HG02884 (cell line): ENCODE results near the gene SLC4A1AP.
"Not testable (repeated sequence)": the region's sequence is repeated elsewhere in the genome, so short reads cannot be mapped to it uniquely, and the experiment has no call there.

Experiments
- ATAC-seq: cut with Tn5 transposase; IDR thresholded peaks from one replicate; pipeline ENCODE4 v1.9.1; 2021; ENCODE audit warnings: mild to moderate bottlenecking, moderate library complexity; ENCODE audit not compliant: unreplicated experiment

SLC4A1AP gene

GRCh38 chr2:27651056-27651455 is 12.6 kb upstream of the SLC4A1AP start:
- ATAC-seq: no peak

- ATAC-seq: no peak
Observed at GRCh38 chr2:27652341-27652740, 11.3 kb upstream of the SLC4A1AP start.

- ATAC-seq: no peak
Observed at GRCh38 chr2:27652790-27653189, 10.9 kb upstream of the SLC4A1AP start.

- no peak for ATAC-seq
Observed at GRCh38 chr2:27653397-27653796, 10.3 kb upstream of the SLC4A1AP start.

GRCh38 chr2:27655155-27655951 is 8.3 kb upstream of the SLC4A1AP start:
- no peak for ATAC-seq

- ATAC-seq: no peak
Observed at GRCh38 chr2:27661371-27661770, 2.3 kb upstream of the SLC4A1AP start.

- ATAC-seq: peak; percentile 13
Observed at GRCh38 chr2:27664154-27664574, 475 bp downstream of the SLC4A1AP start.

GRCh38 chr2:27664622-27665363 is 1.1 kb downstream of the SLC4A1AP start:
- ATAC-seq: no peak

DNA sequence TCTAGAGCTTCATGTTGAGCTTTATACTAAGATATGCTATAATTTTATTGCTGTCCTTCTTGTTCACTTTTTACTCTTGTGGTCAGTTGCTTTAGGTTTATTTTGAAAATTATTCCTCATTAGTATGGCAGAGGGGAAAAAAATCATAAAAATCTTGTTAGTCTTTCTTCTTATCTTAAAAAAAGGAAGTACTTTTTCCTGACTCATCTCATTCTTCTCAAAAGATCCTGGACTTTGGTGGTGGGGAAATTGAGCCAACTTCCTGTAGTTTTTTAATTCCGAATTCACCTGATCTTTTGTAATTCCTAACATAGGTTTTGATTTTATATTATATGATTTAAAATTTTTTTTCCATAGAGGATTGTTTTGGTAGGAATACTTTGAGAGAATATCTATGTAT is 3.8 kb downstream of the SLC4A1AP start:
- ATAC-seq: no peak

DNA sequence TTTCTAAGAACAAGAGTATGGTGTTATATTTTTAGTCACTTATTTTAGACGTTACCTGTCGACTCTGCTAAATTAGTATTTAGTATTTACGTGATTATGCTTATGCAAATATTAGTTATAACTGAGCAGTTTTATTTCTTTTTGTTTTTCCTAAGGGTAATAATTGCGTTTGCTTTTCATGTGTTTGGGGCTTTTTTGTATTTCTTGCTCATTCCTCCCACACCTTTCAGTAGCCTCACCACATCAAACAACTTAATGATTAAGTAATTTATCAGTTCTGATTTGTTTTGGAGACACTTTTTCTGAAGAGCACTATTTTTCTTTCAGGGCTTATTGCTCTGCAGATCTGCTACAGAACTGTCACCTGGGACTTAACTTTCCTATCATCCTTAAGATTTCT is 7.5 kb downstream of the SLC4A1AP start:
- ATAC-seq: no peak

GRCh38 chr2:27672723-27673486 is 9.2 kb downstream of the SLC4A1AP start:
- ATAC-seq: no peak

GRCh38 chr2:27680571-27680970 is 16.9 kb downstream of the SLC4A1AP start:
- ATAC-seq: no peak

- no peak for ATAC-seq
Observed at GRCh38 chr2:27681841-27682240, 18.2 kb downstream of the SLC4A1AP start.

DNA sequence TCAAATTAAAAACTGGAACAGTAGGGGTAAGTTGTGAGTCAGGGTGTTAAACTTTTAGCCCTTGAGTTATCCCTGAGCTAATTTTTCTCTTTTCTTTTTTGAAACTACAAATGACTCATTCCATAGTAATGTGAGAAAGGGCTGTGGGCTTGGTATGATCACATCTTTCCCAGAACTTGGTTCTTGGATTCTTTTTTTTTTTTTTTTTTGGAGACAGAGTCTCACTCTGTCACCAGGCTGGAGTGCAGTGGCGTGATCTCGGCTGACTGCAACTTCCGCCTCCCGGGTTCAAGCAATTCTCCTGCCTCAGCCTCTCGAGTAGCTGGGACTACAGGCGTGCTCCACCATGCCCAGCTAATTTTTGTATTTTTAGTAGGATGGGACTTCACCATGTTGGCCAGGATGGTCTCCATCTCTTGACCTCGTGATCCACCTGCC is 18.7 kb downstream of the SLC4A1AP start:
- ATAC-seq: not testable (repeated sequence)

DNA sequence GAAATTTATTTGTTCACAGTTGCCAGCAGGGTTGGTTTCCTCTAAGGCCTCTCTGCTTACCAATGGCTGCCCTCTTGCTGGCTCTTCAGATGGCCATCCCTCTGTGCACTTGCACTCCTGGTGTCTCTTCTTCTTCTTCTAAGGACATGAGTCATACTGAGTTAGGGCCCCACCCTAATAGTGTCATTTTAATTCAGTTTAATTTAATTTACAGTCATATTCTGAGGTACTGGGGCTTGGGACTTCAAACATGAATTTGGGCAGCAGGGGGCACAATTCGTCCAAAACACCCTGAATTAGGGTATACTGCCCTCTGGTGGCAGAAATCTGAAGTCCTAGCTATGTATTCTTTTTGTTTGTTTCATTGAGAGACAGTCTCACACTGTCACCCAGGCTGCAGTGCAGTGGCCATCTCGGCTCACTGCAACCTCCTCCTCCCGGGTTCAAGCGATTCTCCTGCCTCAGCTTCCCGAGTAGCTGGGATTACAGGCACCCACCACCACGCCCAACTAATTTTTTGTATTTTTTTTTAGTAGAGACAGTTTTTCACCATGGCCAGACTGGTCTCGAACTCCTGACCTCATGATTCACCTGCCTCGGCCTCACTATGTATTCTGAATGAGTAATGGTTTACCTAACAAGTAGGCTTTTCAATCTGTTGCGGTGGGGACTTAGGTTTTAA is 19.8 kb downstream of the SLC4A1AP start:
- peak; percentile 74 for ATAC-seq

GRCh38 chr2:27685006-27685405 is 21.3 kb downstream of the SLC4A1AP start:
- not testable (repeated sequence) for ATAC-seq

GRCh38 chr2:27685577-27685976 is 21.9 kb downstream of the SLC4A1AP start:
- ATAC-seq: no peak

- ATAC-seq: no peak
Observed at GRCh38 chr2:27687232-27687631, 23.5 kb downstream of the SLC4A1AP start.

- ATAC-seq: no peak
Observed at GRCh38 chr2:27689424-27689823, 25.7 kb downstream of the SLC4A1AP start.

GRCh38 chr2:27690052-27690451 is 26.4 kb downstream of the SLC4A1AP start:
- no peak for ATAC-seq

DNA sequence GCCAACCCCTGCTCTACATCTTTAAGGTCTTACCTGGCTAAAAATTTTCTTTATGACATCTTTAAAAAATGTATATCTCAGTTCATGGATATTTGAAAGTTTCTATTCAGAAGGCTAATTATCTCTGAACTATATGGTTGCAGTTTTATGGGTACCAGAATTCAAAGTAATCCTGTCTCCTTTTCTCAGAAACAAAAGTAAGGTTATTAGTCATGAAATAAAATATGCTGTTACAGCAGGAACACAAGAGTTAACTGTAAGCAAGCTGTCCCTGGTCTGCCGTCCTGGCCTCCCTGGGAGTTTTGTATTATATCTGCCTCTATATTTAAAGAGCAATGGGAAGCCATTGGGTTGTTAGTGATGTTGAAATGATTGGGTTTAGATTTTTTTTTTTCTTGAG is 34.0 kb downstream of the SLC4A1AP start:
- ATAC-seq: no peak
